CD4-positive, alpha-beta T cell (primary cell): ENCODE results near the gene SLC23A3. TPM values are rescaled to one million over a fixed set of nuclear protein-coding genes. Genes with fewer than 3 reads are reported as not detected.

Experiments
- ATAC-seq: fragments of 200-7000 bp; cut with Tn5 transposase; one replicate; pipeline ENCODE4 v1.10.0; 2022; ENCODE audit warnings: mild to moderate bottlenecking; ENCODE audit not compliant: poor library complexity
- CTCF ChIA-PET: fragments of 350-600 bp; sonication (Branson Sonifier 250); formaldehyde crosslinking; loops from one replicate; lab custom pipeline; 2021; ENCODE audit warnings: antibody characterized with exemption, inconsistent platforms; lab: Charles Lee
- POLR2A ChIA-PET: fragments of 350-600 bp; sonication (Branson Sonifier 250); formaldehyde crosslinking; loops from one replicate; lab custom pipeline; 2021; ENCODE audit warnings: antibody characterized with exemption, inconsistent platforms; lab: Charles Lee
- DNase-seq, 14 experiments: peaks; one replicate each; pipeline ENCODE4 v3.0.0-alpha.2; 2013 to 2020; ENCODE audit warnings: mixed read lengths in 2 of 14
- H3K27ac ChIP-seq, 2 donors: one replicate each; pipeline versions ENCODE4 v1.5.1 to v1.7.0; 2013; ENCODE audit warnings: low read length in 2 of 2, low read depth in 1 of 2, mild to moderate bottlenecking in 1 of 2
- H3K27me3 ChIP-seq, 2 experiments: 1 replicate in 1 of 2; 2 replicates in 1 of 2; pipeline versions ENCODE4 v1.6.1 to v1.7.0; 2013; ENCODE audit warnings: low read length in 2 of 2, control low read depth in 1 of 2, mild to moderate bottlenecking in 1 of 2, moderate library complexity in 1 of 2; ENCODE audit not compliant: insufficient read depth in 2 of 2, control insufficient read depth in 1 of 2
- H3K36me3 ChIP-seq: one replicate; pipeline ENCODE4 v1.6.1; 2013; ENCODE audit warnings: low read length, control low read depth; ENCODE audit not compliant: insufficient read depth
- H3K4me1 ChIP-seq: one replicate; pipeline ENCODE4 v1.6.1; 2013; ENCODE audit warnings: low read length, control low read depth; ENCODE audit not compliant: insufficient read depth
- H3K4me3 ChIP-seq: one replicate; pipeline ENCODE4 v1.5.1; 2013; ENCODE audit warnings: mild to moderate bottlenecking, low read length, moderate library complexity
- H3K9me3 ChIP-seq, 2 experiments: 1 replicate in 1 of 2; 2 replicates in 1 of 2; pipeline versions ENCODE4 v1.6.1 to v1.7.0; 2013; ENCODE audit warnings: low read length in 2 of 2, mild to moderate bottlenecking in 2 of 2, control low read depth in 1 of 2, moderate library complexity in 1 of 2; ENCODE audit not compliant: control insufficient read depth in 1 of 2, insufficient read depth in 1 of 2
- H3K27ac Mint-ChIP-seq: one replicate; pipeline ENCODE4 v1.8.0; 2020; ENCODE audit warnings: mixed read lengths
- H3K27me3 Mint-ChIP-seq: one replicate; pipeline ENCODE4 v1.8.0; 2021; ENCODE audit warnings: mixed read lengths
- H3K36me3 Mint-ChIP-seq: one replicate; pipeline ENCODE4 v1.8.0; 2021; ENCODE audit warnings: low read depth, mixed read lengths
- H3K4me1 Mint-ChIP-seq: one replicate; pipeline ENCODE4 v1.8.0; 2021; ENCODE audit warnings: low read depth, mixed read lengths
- H3K4me3 Mint-ChIP-seq: one replicate; pipeline ENCODE4 v1.8.0; 2020; ENCODE audit warnings: mild to moderate bottlenecking, mixed read lengths
- H3K9me3 Mint-ChIP-seq: one replicate; pipeline ENCODE4 v1.8.0; 2020; ENCODE audit warnings: mixed read lengths
- intact Hi-C, 2 experiments: fragments of 100-400 bp; cut with DNase I in 1 of 2; cut with micrococcal nuclease in 1 of 2; formaldehyde crosslinking; loops; one replicate each; pipeline versions ENCODE4 v1.15.1 to v1.9.0; 2023 to 2025; cut with DNase I, micrococcal nuclease
- total RNA-seq, 174 experiments: library from RNA in 2 of 174; stranded (reverse) in 2 of 174; gene quantifications; one replicate each; pipeline ENCODE4 v1.2.3 and lab custom pipeline; 2021 to 2026
- TF ChIP-seq, protein P1 (sequence below): fragments of 200-600 bp; IDR thresholded peaks from one replicate; pipeline ENCODE4 v1.8.0; 2022; ENCODE audit warnings: antibody characterized with exemption, mild to moderate bottlenecking

SLC23A3 gene
- total RNA-seq, 2 experiments from 2014 or later: 0.36 to 0.96 TPM

DNA sequence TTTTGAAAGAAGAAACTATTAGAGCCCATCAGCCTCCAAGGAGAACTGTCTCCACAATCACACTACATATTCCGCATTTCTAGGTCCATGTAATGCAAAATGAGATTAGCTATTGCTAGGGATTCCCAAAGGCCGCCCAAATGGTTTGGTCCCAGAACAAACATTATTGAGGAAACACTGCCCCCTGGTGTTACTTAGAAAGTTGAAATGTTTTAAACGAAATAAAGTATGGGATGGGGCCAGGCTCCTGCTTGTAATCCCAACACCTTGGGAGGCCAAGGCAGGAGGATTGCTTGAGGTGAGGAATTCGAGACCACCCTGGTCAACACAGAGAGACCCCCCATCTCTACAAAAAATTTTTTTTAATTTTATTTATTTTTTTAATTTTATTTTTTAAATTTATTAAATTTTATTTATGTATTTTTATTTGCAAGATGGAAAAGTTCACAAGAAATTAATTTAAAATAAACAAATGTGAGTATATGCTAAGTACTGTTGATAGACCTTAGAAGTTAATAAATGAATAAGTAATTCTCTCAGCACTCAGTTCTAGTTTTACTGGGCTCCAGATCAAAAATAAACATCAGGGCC lies 14.7 kb downstream of the SLC23A3 start:
- peak; percentile 21 for ATAC-seq
- H3K4me1 Mint-ChIP-seq: peaks cover 13% of the 10 kb centered on the region

GRCh38 chr2:219149667-219150066 lies 20.2 kb downstream of the SLC23A3 start:
- peaks cover 59% of the 10 kb centered on the region for H3K36me3 ChIP-seq
- H3K4me3 ChIP-seq: no peak overlapping the region
- DNase-seq: no peak
- Mint-ChIP-seq H3K4me1 (no peaks in the 10 kb centered on the region), H3K36me3 (peaks cover 85% of the 10 kb centered on the region), H3K27me3 (no peaks in the 10 kb centered on the region), H3K27ac (no peak overlapping the region), H3K9me3 (no peaks in the 10 kb centered on the region), H3K4me3 (no peak overlapping the region)
- H3K4me1 ChIP-seq: no peaks in the 10 kb centered on the region
- ChIA-PET POLR2A (no interaction called here), CTCF (interaction anchor here (0.8 kb wide), 1 partner anchor 10 kb away, joined by 3 read pairs; no protein-coding TSS in a partner anchor)
- no peak for ATAC-seq
- H3K9me3 ChIP-seq: no peaks in the 10 kb centered on the region
- H3K27ac ChIP-seq: no peak overlapping the region
- TF ChIP-seq, protein P1, sequence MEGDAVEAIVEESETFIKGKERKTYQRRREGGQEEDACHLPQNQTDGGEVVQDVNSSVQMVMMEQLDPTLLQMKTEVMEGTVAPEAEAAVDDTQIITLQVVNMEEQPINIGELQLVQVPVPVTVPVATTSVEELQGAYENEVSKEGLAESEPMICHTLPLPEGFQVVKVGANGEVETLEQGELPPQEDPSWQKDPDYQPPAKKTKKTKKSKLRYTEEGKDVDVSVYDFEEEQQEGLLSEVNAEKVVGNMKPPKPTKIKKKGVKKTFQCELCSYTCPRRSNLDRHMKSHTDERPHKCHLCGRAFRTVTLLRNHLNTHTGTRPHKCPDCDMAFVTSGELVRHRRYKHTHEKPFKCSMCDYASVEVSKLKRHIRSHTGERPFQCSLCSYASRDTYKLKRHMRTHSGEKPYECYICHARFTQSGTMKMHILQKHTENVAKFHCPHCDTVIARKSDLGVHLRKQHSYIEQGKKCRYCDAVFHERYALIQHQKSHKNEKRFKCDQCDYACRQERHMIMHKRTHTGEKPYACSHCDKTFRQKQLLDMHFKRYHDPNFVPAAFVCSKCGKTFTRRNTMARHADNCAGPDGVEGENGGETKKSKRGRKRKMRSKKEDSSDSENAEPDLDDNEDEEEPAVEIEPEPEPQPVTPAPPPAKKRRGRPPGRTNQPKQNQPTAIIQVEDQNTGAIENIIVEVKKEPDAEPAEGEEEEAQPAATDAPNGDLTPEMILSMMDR: no peak
- intact Hi-C loops: loop anchor here in 1 of 2 experiments (10.0 kb wide), 1 partner anchor 395 kb away; the partner anchor contains the start of genes CHPF and TMEM198
- H3K27me3 ChIP-seq: no peaks in the 10 kb centered on the region

More for the DNA sequence above, 14.7 kb downstream of the SLC23A3 start:
- Mint-ChIP-seq H3K27ac (no peak overlapping the region), H3K27me3 (no peaks in the 10 kb centered on the region), H3K9me3 (no peaks in the 10 kb centered on the region), H3K4me3 (no peak overlapping the region), H3K36me3 (peaks cover 69% of the 10 kb centered on the region)
- peak in 5 of 14 experiments; percentile 18 to 84 (median 75) for DNase-seq
- Histone ChIP-seq H3K4me1 (peaks cover 7% of the 10 kb centered on the region), H3K4me3 (no peak overlapping the region), H3K27me3 (no peaks in the 10 kb centered on the region), H3K9me3 (no peaks in the 10 kb centered on the region), H3K27ac (no peak overlapping the region), H3K36me3 (peaks cover 36% of the 10 kb centered on the region)
- TF ChIP-seq, protein P1: peak; percentile 78
- CTCF ChIA-PET: interaction anchor here (0.5 to 3.7 kb wide), 16 partner anchors 13 to 285 kb away, joined by 3 to 19 read pairs (median 3); partner anchors contain the start of gene CNPPD1
- intact Hi-C loops: loop anchor here (1.0 to 10.0 kb wide), 5 partner anchors 97 to 390 kb away; partner anchors contain the start of genes CHPF (in 1 of the 2) and TMEM198 (in 1 of the 2)
- POLR2A ChIA-PET: interaction anchor here (0.7 to 1.6 kb wide), 3 partner anchors 15 to 125 kb away, joined by 3 to 7 read pairs (median 3); partner anchors contain the start of gene CNPPD1

DNA sequence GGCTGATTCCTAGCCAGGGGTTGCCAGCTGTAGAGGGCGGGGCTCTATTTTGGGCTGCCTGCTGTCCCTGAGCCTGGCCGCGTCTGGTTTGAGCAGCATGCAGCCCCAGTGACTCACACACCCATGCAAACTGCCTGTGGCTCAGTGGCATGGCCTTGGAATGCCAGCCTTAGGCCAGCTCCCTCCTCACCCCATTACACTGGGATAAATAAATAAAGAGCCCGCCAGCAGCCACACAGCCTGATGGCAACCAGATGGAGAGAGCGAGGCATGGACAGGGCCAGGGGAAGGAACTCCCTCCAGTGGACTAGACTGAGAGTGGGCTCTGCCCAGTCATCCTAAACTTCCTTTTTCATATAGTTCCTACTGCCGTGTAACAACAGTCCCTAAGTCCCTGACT lies 27.5 kb downstream of the SLC23A3 start:
- Mint-ChIP-seq H3K27me3 (no peaks in the 10 kb centered on the region), H3K9me3 (no peaks in the 10 kb centered on the region), H3K4me1 (no peaks in the 10 kb centered on the region), H3K4me3 (no peak overlapping the region), H3K36me3 (peaks cover 93% of the 10 kb centered on the region), H3K27ac (no peak overlapping the region)
- intact Hi-C loops: no loop called here
- H3K36me3 ChIP-seq: peaks cover 64% of the 10 kb centered on the region
- H3K4me1 ChIP-seq: no peaks in the 10 kb centered on the region
- POLR2A ChIA-PET: no interaction called here
- H3K4me3 ChIP-seq: no peak overlapping the region
- CTCF ChIA-PET: interaction anchor here (2.0 kb wide), 1 partner anchor 12 kb away, joined by 5 read pairs; no protein-coding TSS in a partner anchor
- no peaks in the 10 kb centered on the region for H3K27me3 ChIP-seq
- ATAC-seq: no peak
- no peak overlapping the region for H3K27ac ChIP-seq
- no peak for DNase-seq
- no peaks in the 10 kb centered on the region for H3K9me3 ChIP-seq
- TF ChIP-seq, protein P1: no peak
